Karpas-422 (cell line): Measurements from ENCODE around the gene CRB2. TPM values are rescaled to one million over a fixed set of nuclear protein-coding genes. Genes with fewer than 3 reads are reported as not detected.
A peak's percentile ranks its signal among the peaks of the same experiment; 100 is the strongest.

Experiments
- DNase-seq: peaks from one replicate; pipeline ENCODE4 v3.0.0-alpha.2; 2015
- H2AFZ ChIP-seq: fragments of 200-600 bp; sonication (generic); 2 replicates; pipeline ENCODE4 v1.6.1; 2014; ENCODE audit warnings: antibody characterized with exemption, low read length, mixed read lengths
- H3K27ac ChIP-seq: fragments of 200-600 bp; sonication (generic); 2 replicates; pipeline ENCODE4 v1.5.1; 2014; ENCODE audit warnings: mild to moderate bottlenecking, low read length, moderate library complexity
- H3K27me3 ChIP-seq: fragments of 200-600 bp; sonication (generic); 2 replicates; pipeline ENCODE4 v1.6.1; 2014; ENCODE audit warnings: low read length, mixed read lengths
- H3K36me3 ChIP-seq: fragments of 200-600 bp; sonication (generic); 2 replicates; pipeline ENCODE4 v1.6.1; 2014; ENCODE audit warnings: low read length, mixed read lengths; ENCODE audit not compliant: insufficient read depth
- H3K4me1 ChIP-seq: fragments of 200-600 bp; sonication (generic); 2 replicates; pipeline ENCODE4 v1.6.1; 2014; ENCODE audit warnings: mild to moderate bottlenecking, low read length, mixed read lengths
- H3K4me2 ChIP-seq: fragments of 200-600 bp; sonication (generic); 2 replicates; pipeline ENCODE4 v1.6.1; 2014; ENCODE audit warnings: low read length, low read depth, mild to moderate bottlenecking; ENCODE audit not compliant: poor library complexity, severe bottlenecking
- H3K4me3 ChIP-seq: fragments of 200-600 bp; sonication (generic); 2 replicates; pipeline ENCODE4 v1.5.1; 2014; ENCODE audit warnings: mild to moderate bottlenecking, antibody characterized with exemption, low read length, mixed read lengths
- H3K79me2 ChIP-seq: fragments of 200-600 bp; sonication (generic); 2 replicates; pipeline ENCODE4 v1.6.1; 2014; ENCODE audit warnings: mild to moderate bottlenecking, low read length, mixed read lengths
- H3K9ac ChIP-seq: fragments of 200-600 bp; sonication (generic); 2 replicates; pipeline ENCODE4 v1.6.0; 2014; ENCODE audit warnings: low read length
- H3K9me2 ChIP-seq: fragments of 200-600 bp; sonication (generic), shearing (Covaris generic); replicated peaks from 2 replicates; pipeline ENCODE4 v1.6.0; 2014; ENCODE audit warnings: mild to moderate bottlenecking, low read length, moderate library complexity; ENCODE audit not compliant: insufficient read depth
- H3K9me3 ChIP-seq: fragments of 300-700, 200-600 bp; sonication (generic); 2 replicates; pipeline ENCODE4 v1.6.1; 2014; ENCODE audit warnings: low read length, mixed read lengths
- H4K20me1 ChIP-seq: fragments of 200-600 bp; sonication (generic); 2 replicates; pipeline ENCODE4 v1.6.1; 2014; ENCODE audit warnings: mild to moderate bottlenecking, antibody characterized with exemption, low read length, low read depth; ENCODE audit not compliant: insufficient read depth
- total RNA-seq: library from RNA; depleted of rRNA; stranded (reverse); fragments of >200 nt; shearing (Covaris generic); gene quantifications from 2 replicates; pipeline ENCODE4 v1.2.3, GENCODE V29; 2014; ENCODE audit warnings: low replicate concordance

CRB2 gene
- total RNA-seq, 1 experiment from 2014 or later: not detected

DNA sequence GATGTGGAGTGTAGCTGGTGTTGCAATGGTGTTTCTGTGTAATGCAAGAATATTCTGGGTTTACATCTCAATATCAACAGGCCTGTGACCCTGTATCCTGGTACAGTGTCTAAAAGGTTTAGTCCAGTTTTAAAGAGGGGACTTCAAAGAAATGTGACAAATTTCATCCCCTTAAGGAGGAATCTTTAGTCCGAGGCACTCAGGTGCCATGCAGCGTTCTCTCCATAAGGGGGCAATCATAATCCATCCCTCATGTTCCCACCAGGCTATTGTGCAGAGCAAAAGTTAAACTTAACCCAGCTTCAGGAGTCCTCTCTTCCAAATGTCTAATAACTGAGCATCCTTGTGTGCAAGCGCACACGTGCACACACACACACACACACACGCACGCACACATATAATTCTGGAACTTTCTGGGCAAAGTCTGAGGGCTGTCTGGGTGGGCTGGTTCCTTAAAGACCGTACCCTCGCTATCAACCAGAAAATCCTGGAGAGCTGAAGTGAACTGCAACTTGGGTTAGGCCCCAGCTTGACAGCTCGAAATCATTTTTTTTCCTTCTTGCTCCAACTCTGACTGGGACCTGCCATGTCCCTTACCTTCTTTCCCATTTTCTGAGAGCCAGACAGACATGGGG is 46.0 kb downstream of the CRB2 start:
- no peaks in the 10 kb centered on the region for H3K9me3 ChIP-seq
- no peak overlapping the region for H2AFZ ChIP-seq
- no peaks in the 10 kb centered on the region for H3K79me2 ChIP-seq
- H3K4me2 ChIP-seq: no peak overlapping the region
- no peaks in the 10 kb centered on the region for H3K36me3 ChIP-seq
- H3K4me1 ChIP-seq: no peaks in the 10 kb centered on the region
- no peak overlapping the region for H3K27ac ChIP-seq
- H3K27me3 ChIP-seq: no peaks in the 10 kb centered on the region
- H3K9ac ChIP-seq: no peak overlapping the region
- no peaks in the 10 kb centered on the region for H4K20me1 ChIP-seq
- H3K9me2 ChIP-seq: no peaks in the 10 kb centered on the region
- peak; percentile 80 for DNase-seq
- H3K4me3 ChIP-seq: no peak overlapping the region

DNA sequence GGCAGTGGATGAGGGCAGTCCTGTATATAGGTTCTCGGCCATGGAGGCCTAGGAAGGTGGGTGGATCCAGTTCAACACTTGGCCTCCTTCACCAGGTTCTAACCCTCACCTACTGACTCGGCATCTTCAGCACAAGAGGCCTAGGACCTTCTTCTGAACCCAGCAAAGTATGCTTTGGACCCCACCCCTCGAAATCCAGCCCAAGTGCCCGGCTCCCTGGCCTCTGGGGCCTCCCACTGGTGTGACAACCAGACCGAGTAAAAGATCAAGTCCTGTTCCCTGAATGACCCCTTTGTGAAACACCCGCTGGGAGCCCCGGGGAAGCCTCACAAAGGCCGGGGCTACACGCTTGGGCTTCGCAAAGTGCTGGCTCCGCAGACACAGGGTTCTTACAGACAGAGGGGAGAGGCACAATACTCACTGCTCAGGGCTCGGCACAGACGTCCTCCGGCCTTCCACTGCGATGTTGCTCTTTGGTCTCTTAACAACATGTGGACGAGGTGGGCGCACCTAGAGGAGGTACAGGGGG is 47.0 kb downstream of the CRB2 start:
- H3K79me2 ChIP-seq: no peaks in the 10 kb centered on the region
- no peak overlapping the region for H3K27ac ChIP-seq
- no peaks in the 10 kb centered on the region for H3K9me3 ChIP-seq
- H3K9ac ChIP-seq: no peak overlapping the region
- H2AFZ ChIP-seq: no peak overlapping the region
- no peaks in the 10 kb centered on the region for H4K20me1 ChIP-seq
- H3K9me2 ChIP-seq: no peaks in the 10 kb centered on the region
- H3K4me1 ChIP-seq: no peaks in the 10 kb centered on the region
- no peaks in the 10 kb centered on the region for H3K36me3 ChIP-seq
- no peak overlapping the region for H3K4me2 ChIP-seq
- no peaks in the 10 kb centered on the region for H3K27me3 ChIP-seq
- no peak overlapping the region for H3K4me3 ChIP-seq
- DNase-seq: no peak

DNA sequence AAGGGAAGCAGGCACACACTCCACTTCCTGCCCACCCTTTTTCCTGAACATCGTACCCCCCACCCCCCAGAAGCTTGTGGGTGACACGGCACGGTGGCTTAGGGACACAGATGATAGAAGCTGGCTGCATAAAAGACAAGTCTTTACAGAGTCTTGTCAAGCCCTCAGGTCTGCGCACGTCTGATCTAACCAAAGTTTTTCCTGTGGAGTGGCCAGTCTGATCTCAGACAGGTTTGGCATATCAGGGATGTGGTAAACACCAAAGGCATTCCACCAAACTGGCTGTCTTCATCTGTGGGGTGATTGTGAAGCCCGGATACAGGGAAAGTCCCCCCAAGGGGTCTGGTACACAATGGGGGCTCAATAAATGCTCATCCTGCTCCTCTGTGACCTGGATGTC is 50.0 kb downstream of the CRB2 start:
- no peak overlapping the region for H2AFZ ChIP-seq
- no peaks in the 10 kb centered on the region for H3K79me2 ChIP-seq
- H3K27me3 ChIP-seq: no peaks in the 10 kb centered on the region
- no peaks in the 10 kb centered on the region for H3K9me2 ChIP-seq
- no peak for DNase-seq
- no peaks in the 10 kb centered on the region for H3K4me1 ChIP-seq
- no peak overlapping the region for H3K9ac ChIP-seq
- H3K9me3 ChIP-seq: no peaks in the 10 kb centered on the region
- no peak overlapping the region for H3K4me2 ChIP-seq
- H3K4me3 ChIP-seq: no peak overlapping the region
- no peaks in the 10 kb centered on the region for H3K36me3 ChIP-seq
- H3K27ac ChIP-seq: no peak overlapping the region
- no peaks in the 10 kb centered on the region for H4K20me1 ChIP-seq

DNA sequence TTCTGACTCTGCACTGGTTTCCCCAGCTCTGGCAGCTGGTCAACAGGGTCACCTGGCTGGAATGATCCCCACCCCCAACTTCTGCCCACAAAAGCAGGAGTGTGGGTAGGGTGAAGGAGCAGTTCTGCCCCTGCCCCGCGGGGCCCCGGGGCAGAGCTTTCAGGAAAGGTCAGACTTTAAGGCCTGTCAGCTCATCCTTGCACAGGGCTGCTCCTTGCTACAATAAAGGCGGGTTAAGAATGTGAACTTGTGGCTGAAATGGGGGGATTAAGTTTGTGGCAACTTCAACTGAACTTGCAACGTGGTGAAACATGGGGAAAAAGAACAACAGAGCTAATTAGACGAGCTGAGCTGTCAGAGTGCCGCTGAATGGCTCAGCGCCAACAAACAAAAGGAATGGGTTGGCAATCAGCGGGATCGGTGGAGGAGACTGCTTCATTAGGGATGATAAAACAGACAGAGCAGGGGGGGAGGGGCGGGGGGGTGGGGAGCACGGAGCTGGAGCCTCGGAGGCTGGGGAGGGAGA is 50.8 kb downstream of the CRB2 start:
- Histone ChIP-seq H4K20me1 (no peaks in the 10 kb centered on the region), H3K4me2 (no peak overlapping the region), H3K36me3 (no peaks in the 10 kb centered on the region), H3K27me3 (no peaks in the 10 kb centered on the region), H3K9me3 (no peaks in the 10 kb centered on the region), H3K9me2 (no peaks in the 10 kb centered on the region), H3K4me1 (no peaks in the 10 kb centered on the region), H2AFZ (no peak overlapping the region), H3K4me3 (no peak overlapping the region), H3K9ac (no peak overlapping the region), H3K27ac (no peak overlapping the region), H3K79me2 (no peaks in the 10 kb centered on the region)
- no peak for DNase-seq

DNA sequence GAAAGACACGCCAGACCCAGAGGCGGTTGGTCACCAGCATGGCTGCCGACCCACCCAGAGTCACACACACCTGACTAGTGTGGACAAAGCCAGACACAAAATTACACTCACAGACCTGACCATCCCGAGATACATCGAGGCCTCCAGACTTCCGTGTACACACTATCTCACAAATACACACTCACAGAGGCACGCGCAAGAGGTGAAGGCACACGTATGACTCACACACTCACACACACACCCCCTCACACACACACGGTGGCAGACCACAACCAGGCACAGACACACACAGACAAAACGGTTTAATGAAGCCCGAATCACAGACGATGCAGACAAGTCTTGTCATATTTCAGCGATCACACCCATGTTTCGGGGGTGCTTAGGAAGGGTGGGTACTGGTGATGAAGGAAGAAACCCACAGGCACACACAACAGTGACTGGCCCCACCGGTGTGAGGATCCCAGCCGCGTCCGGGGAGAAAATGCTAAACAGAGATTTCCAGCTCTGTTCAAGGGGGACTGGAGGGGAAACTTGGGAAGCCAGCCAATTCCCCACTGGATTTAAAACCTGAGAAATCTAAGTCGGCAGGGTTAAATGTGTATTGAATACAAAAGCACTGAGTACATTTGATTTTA is 51.3 kb downstream of the CRB2 start:
- H3K9me2 ChIP-seq: no peaks in the 10 kb centered on the region
- H3K27ac ChIP-seq: no peak overlapping the region
- H3K4me3 ChIP-seq: no peak overlapping the region
- H3K79me2 ChIP-seq: no peaks in the 10 kb centered on the region
- no peaks in the 10 kb centered on the region for H3K4me1 ChIP-seq
- no peaks in the 10 kb centered on the region for H3K27me3 ChIP-seq
- DNase-seq: no peak
- no peaks in the 10 kb centered on the region for H3K36me3 ChIP-seq
- no peak overlapping the region for H3K4me2 ChIP-seq
- H4K20me1 ChIP-seq: no peaks in the 10 kb centered on the region
- no peak overlapping the region for H2AFZ ChIP-seq
- H3K9ac ChIP-seq: no peak overlapping the region
- H3K9me3 ChIP-seq: no peaks in the 10 kb centered on the region

DNA sequence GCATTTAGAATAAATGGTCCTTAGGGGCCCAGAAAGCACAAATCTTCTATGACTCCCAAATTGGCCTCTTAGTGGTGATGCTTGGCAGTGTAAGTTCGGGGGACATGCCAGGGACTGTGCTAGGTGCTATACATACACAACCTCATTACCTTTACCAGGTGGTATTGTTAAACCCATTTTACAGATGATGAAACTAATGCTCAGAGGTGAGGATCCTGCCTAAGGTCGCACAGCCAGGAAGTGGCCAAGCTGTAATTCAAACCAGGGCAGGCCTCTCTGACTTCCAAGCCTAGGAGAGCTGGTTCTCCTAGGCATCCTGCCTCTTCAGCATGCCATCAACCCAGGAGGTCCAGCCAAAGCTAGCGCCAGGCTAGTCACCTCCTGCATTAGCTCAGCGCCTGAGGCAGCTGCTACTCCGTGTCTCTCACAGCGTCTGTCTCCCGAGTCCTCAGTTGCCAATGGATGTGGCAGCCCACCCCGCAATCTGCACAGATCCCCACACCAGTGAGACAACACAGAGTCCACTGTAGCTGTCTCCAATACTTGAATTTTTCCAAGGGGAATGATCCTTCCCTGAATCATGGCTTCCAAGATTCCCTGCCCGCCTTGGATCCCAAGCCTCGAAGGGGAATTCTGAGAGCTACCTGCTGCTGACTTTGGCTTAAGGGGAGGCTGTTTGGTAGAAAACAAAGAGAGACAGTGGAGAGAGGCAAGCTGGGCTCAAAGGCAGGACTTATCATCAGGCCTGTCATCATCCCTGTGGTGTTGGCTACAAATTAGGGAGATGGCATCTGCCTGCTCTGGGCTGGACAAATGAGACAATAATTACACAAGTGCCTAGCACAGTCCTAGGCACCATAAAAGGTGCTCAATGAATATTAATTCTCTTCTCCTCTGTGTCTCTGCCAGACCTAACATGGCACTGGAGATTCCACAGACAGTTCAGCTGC is 52.6 kb downstream of the CRB2 start:
- no peak overlapping the region for H3K4me3 ChIP-seq
- no peaks in the 10 kb centered on the region for H3K27me3 ChIP-seq
- no peak overlapping the region for H3K4me2 ChIP-seq
- no peaks in the 10 kb centered on the region for H3K9me2 ChIP-seq
- no peaks in the 10 kb centered on the region for H3K79me2 ChIP-seq
- H3K9ac ChIP-seq: no peak overlapping the region
- H3K4me1 ChIP-seq: no peaks in the 10 kb centered on the region
- no peak for DNase-seq
- no peaks in the 10 kb centered on the region for H4K20me1 ChIP-seq
- H3K27ac ChIP-seq: no peak overlapping the region
- no peaks in the 10 kb centered on the region for H3K9me3 ChIP-seq
- no peak overlapping the region for H2AFZ ChIP-seq
- H3K36me3 ChIP-seq: no peaks in the 10 kb centered on the region

DNA sequence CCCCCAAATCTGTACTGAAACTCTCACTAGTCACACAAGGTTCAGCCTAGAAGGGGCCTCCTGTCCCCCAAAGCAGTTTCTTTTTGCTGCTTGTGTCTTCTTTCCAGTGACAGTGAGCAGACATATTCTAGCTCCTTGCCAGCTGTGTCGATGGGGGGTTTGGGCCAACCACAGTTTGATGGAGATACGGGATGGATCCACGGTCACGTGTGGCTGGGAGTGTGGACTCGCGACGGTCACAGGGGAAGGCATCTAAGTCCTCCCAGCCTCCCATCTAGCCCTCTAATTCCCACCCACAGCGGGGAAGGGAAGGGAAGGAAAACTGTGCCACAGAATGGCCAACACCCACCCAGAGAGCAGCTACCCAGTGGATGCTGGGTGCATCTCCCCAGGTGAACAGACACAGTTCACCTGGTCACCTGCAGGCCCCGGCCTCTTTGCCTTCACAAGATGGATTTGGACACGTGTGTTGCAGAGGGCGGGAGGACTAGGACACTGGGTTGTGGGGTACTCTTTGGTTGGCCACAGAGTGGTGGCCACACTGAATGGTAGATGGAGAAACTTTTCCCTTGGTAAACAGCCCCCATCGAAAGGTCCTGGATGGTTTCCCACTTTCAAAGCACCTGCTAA is 54.4 kb downstream of the CRB2 start:
- Histone ChIP-seq H4K20me1 (no peaks in the 10 kb centered on the region), H3K4me3 (no peak overlapping the region), H3K27me3 (no peaks in the 10 kb centered on the region), H3K9ac (no peak overlapping the region), H3K9me3 (no peaks in the 10 kb centered on the region), H3K4me1 (no peaks in the 10 kb centered on the region), H3K27ac (no peak overlapping the region), H3K79me2 (no peaks in the 10 kb centered on the region), H3K36me3 (no peaks in the 10 kb centered on the region), H3K9me2 (no peaks in the 10 kb centered on the region), H3K4me2 (no peak overlapping the region), H2AFZ (no peak overlapping the region)
- DNase-seq: no peak
